IMR-90 (cell line): Measurements from ENCODE around the gene CDK8. TPM values are rescaled to one million over a fixed set of nuclear protein-coding genes. Genes with fewer than 3 reads are reported as not detected.

Source experiments
- ATAC-seq: fragments of 200-7000 bp; cut with Tn5 transposase; 2 replicates; pipeline ENCODE4 v1.9.1; 2020; ENCODE audit warnings: low read depth, mild to moderate bottlenecking, moderate library complexity
- BruUV-seq: library from RNA; stranded (reverse); fragments of 400-500 nt; replicated peaks from 2 replicates; lab custom pipeline; 2021; lab: Mats Ljungman, UMichigan
- CTCF ChIA-PET: fragments of 300-600 bp; formaldehyde crosslinking; extraction: SDS; loops from one replicate; lab custom pipeline; 2021; ENCODE audit warnings: antibody characterized with exemption; lab: Yijun Ruan, JAX
- POLR2A ChIA-PET: fragments of 300-600 bp; sonication (Branson Sonifier 250); formaldehyde crosslinking; loops from one replicate; lab custom pipeline; 2022; ENCODE audit warnings: antibody characterized with exemption; ENCODE audit not compliant: unreplicated experiment; lab: Charles Lee
- DNase-seq: peaks from one replicate; pipeline ENCODE4 v3.0.0; 2013
- H2AFZ ChIP-seq: replicated peaks from 2 replicates; pipeline ENCODE3; 2013; ENCODE audit warnings: low read length, mild to moderate bottlenecking; ENCODE audit not compliant: poor library complexity
- H2AK5ac ChIP-seq: 2 replicates; pipeline ENCODE4 v1.6.1; 2013; ENCODE audit warnings: low read depth, low read length, inconsistent platforms
- H2AK9ac ChIP-seq: replicated peaks from 2 replicates; pipeline ENCODE3; 2013; ENCODE audit warnings: mild to moderate bottlenecking, low read depth, low read length, moderate library complexity; ENCODE audit not compliant: poor library complexity
- H2BK120ac ChIP-seq: 2 replicates; pipeline ENCODE4 v1.6.1; 2013; ENCODE audit warnings: low read depth, low read length, inconsistent platforms
- H2BK15ac ChIP-seq: 3 replicates; pipeline ENCODE4 v1.6.1; 2013; ENCODE audit warnings: low read depth, low read length, inconsistent platforms
- H2BK20ac ChIP-seq: 2 replicates; pipeline ENCODE4 v1.6.1; 2013; ENCODE audit warnings: low read depth, mild to moderate bottlenecking, inconsistent platforms, low read length, moderate library complexity
- H2BK5ac ChIP-seq: 2 replicates; pipeline ENCODE4 v1.6.1; 2013; ENCODE audit warnings: mild to moderate bottlenecking, low read depth, low read length, inconsistent platforms; ENCODE audit not compliant: poor library complexity, severe bottlenecking
- H3K14ac ChIP-seq: replicated peaks from 2 replicates; pipeline ENCODE4 v1.6.1; 2013; ENCODE audit warnings: low read depth, low read length, inconsistent platforms
- H3K18ac ChIP-seq: 2 replicates; pipeline ENCODE4 v1.6.1; 2013; ENCODE audit warnings: low read depth, low read length, control low read depth
- H3K23ac ChIP-seq: 2 replicates; pipeline ENCODE4 v1.6.1; 2013; ENCODE audit warnings: low read depth, low read length, inconsistent platforms
- H3K27ac ChIP-seq: 2 replicates; pipeline ENCODE4 v1.5.1; 2013; ENCODE audit warnings: mild to moderate bottlenecking, control low read depth, low read length; ENCODE audit not compliant: insufficient read depth
- H3K27me3 ChIP-seq: 2 replicates; pipeline ENCODE4 v1.6.1; 2013; ENCODE audit warnings: low read length; ENCODE audit not compliant: control insufficient read depth, insufficient read depth
- H3K36me3 ChIP-seq: 2 replicates; pipeline ENCODE4 v1.6.1; 2013; ENCODE audit warnings: low read length, mixed read lengths; ENCODE audit not compliant: control insufficient read depth, insufficient read depth
- H3K4ac ChIP-seq: 2 replicates; pipeline ENCODE4 v1.6.1; 2013; ENCODE audit warnings: low read depth, low read length, inconsistent platforms
- H3K4me1 ChIP-seq: 2 replicates; pipeline ENCODE4 v1.6.1; 2013; ENCODE audit warnings: low read length, mixed read lengths; ENCODE audit not compliant: control insufficient read depth, insufficient read depth
- H3K4me2 ChIP-seq: 2 replicates; pipeline ENCODE4 v1.6.1; 2013; ENCODE audit warnings: low read depth, mild to moderate bottlenecking, control low read depth, low read length, moderate library complexity
- H3K4me3 ChIP-seq: 2 replicates; pipeline ENCODE4 v1.5.1; 2013; ENCODE audit warnings: low read depth, mild to moderate bottlenecking, control low read depth, low read length, moderate library complexity; ENCODE audit not compliant: insufficient read depth
- H3K56ac ChIP-seq: 2 replicates; pipeline ENCODE4 v1.6.1; 2013; ENCODE audit warnings: low read length, inconsistent platforms; ENCODE audit not compliant: insufficient read depth; ENCODE audit errors: extremely low read depth
- H3K79me1 ChIP-seq, 2 experiments: 2 replicates each; pipeline ENCODE4 v1.6.1; 2013; ENCODE audit warnings: low read length in 2 of 2, inconsistent platforms in 1 of 2, low read depth in 1 of 2
- H3K9ac ChIP-seq: 2 replicates; pipeline ENCODE4 v1.6.1; 2013; ENCODE audit warnings: low read depth, low read length, control low read depth
- H3K9me1 ChIP-seq: 2 replicates; pipeline ENCODE4 v1.6.1; 2013; ENCODE audit warnings: low read length, inconsistent platforms; ENCODE audit not compliant: insufficient read depth
- H3K9me3 ChIP-seq: 2 replicates; pipeline ENCODE4 v1.6.1; 2013; ENCODE audit warnings: low read length; ENCODE audit not compliant: control insufficient read depth, insufficient read depth
- H4K20me1 ChIP-seq: 2 replicates; pipeline ENCODE4 v1.6.1; 2013; ENCODE audit warnings: low read length, inconsistent platforms; ENCODE audit not compliant: insufficient read depth
- H4K5ac ChIP-seq: 2 replicates; pipeline ENCODE4 v1.6.1; 2013; ENCODE audit warnings: mild to moderate bottlenecking, low read depth, low read length, control low read depth
- H4K8ac ChIP-seq, 2 experiments: 2 replicates each; pipeline ENCODE4 v1.6.1; 2013; ENCODE audit warnings: low read depth in 2 of 2, low read length in 2 of 2, control low read depth in 1 of 2, inconsistent platforms in 1 of 2
- H4K91ac ChIP-seq: 2 replicates; pipeline ENCODE4 v1.6.1; 2013; ENCODE audit warnings: low read depth, low read length, inconsistent platforms; ENCODE audit not compliant: insufficient read depth
- CHD1 ChIP-seq: IDR thresholded peaks from 2 replicates; pipeline ENCODE4 v1.6.1; 2012; ENCODE audit warnings: low read depth, low read length, improper control_type of control experiment
- FOS ChIP-seq: fragments of 150-350 bp; IDR thresholded peaks from 2 replicates; pipeline ENCODE4 v1.6.1; 2016; ENCODE audit warnings: low read depth, low read length
- MAFK ChIP-seq: IDR thresholded peaks from 2 replicates; pipeline ENCODE4 v1.6.1; 2012; ENCODE audit warnings: low read depth, low read length, improper control_type of control experiment
- MXI1 ChIP-seq: IDR thresholded peaks from 2 replicates; pipeline ENCODE4 v1.6.1; 2012; ENCODE audit warnings: low read depth, mild to moderate bottlenecking, low read length, moderate library complexity, borderline replicate concordance
- POLR2A ChIP-seq: IDR thresholded peaks from 2 replicates; pipeline ENCODE4 v1.6.1; 2012; ENCODE audit warnings: mild to moderate bottlenecking, low read depth, low read length
- RAD21 ChIP-seq: IDR thresholded peaks from 2 replicates; pipeline ENCODE4 v1.6.1; 2012; ENCODE audit warnings: low read length, improper control_type of control experiment
- RFX5 ChIP-seq: IDR thresholded peaks from 2 replicates; pipeline ENCODE4 v1.8.0; 2012; ENCODE audit warnings: low read depth, mild to moderate bottlenecking, low read length, moderate library complexity
- WGBS, 2 experiments: methylation state at CpG; one replicate each; pipeline versions ENCODE4 v1.1.5 to v1.1.7; 2013; ENCODE audit warnings: missing lambda C conversion rate in 2 of 2; ENCODE audit not compliant: insufficient read length in 1 of 2; ENCODE audit errors: extremely low coverage in 2 of 2; 5-methylcytosine and 5-hydroxymethylcytosine counted together
- dilution Hi-C: fragments of 300-500 bp; cut with HindIII; formaldehyde crosslinking; loops from one replicate; pipeline ENCODE4 v1.14.3; 2018; ENCODE audit warnings: low sequenced_read_pairs; ENCODE audit not compliant: unreplicated experiment
- in situ Hi-C: fragments of 300-500 bp; cut with MboI; formaldehyde crosslinking; loops from 3 replicates; pipeline ENCODE4 v1.14.3; 2019; ENCODE audit warnings: low sequenced_read_pairs, inconsistent platforms, mixed read lengths
- intact Hi-C: fragments of 100-400 bp; cut with micrococcal nuclease; formaldehyde crosslinking; loops from 2 replicates; pipeline ENCODE4 v1.10.0; 2022
- polyA plus RNA-seq, 3 experiments: library from polyadenylated mRNA; depleted of rRNA; stranded (reverse); fragments of >200 nt; gene quantifications; 2 replicates each; pipeline ENCODE4 v1.2.3, GENCODE V29; 2012; ENCODE audit warnings: low replicate concordance in 1 of 3
- total RNA-seq: library from RNA; depleted of rRNA; stranded (reverse); fragments of >200 nt; gene quantifications from 2 replicates; pipeline ENCODE4 v1.2.3, GENCODE V29; 2012
- TF ChIP-seq, protein P1 (sequence below): conservative IDR thresholded peaks from 2 replicates; pipeline ENCODE4 v1.5.1; 2012; ENCODE audit warnings: mild to moderate bottlenecking, low read depth, low read length, improper control_type of control experiment

Gene CDK8
- total and polyA plus RNA-seq, 2 of the 4 experiments (the other 2 are of a cell fraction), result 15.4 to 19.0 TPM

DNA sequence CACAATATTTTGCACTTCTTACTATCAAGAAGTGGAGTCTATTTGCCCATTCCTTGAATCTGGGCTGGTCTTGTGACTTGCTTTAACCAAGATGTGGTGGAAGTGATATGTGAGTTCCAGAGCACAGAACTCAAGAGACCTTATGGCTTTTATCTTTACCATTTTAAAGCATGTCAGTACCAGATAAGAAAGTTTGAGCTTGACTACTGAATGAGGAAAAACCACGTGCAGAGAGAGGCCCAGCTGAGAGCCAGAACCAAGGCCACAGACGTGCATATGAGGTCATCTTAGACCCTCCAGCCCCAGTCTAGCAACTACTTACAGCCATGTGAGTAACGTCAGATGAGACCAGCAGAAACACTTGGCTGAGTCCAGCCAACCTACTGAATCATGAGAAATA, 6.3 kb upstream of the CDK8 start:
- Histone ChIP-seq H3K56ac (no peak overlapping the region), H4K20me1 (no peaks in the 10 kb centered on the region), H3K4me2 (no peak overlapping the region), H3K36me3 (no peaks in the 10 kb centered on the region), H2BK120ac (no peak overlapping the region), H3K9me1 (no peaks in the 10 kb centered on the region), H3K23ac (no peak overlapping the region), H2AK5ac (no peak overlapping the region), H3K4me1 (0 out of 2 replicates have a peak, but pooled peaks cover 2% of the 10 kb centered on the region), H3K27me3 (peaks cover 2% of the 10 kb centered on the region; the same call in 1 of the 2 replicates), H3K27ac (no peak overlapping the region), H2AFZ (no peak overlapping the region), H3K14ac (no peak overlapping the region), H3K9me3 (no peaks in the 10 kb centered on the region), H3K18ac (no peak overlapping the region), H4K8ac (no peak overlapping the region), H2BK15ac (no peak overlapping the region), H3K9ac (no peak overlapping the region), H3K4ac (no peak overlapping the region), H4K5ac (no peak overlapping the region), H2AK9ac (no peak overlapping the region), H3K4me3 (no peak overlapping the region), H2BK20ac (no peak overlapping the region), H2BK5ac (no peak overlapping the region), H3K79me1 (no peaks in the 10 kb centered on the region), H4K91ac (no peak overlapping the region)
- ATAC-seq, result no peak
- CTCF ChIA-PET, result no interaction called here
- intact Hi-C loops (no loop called here), dilution Hi-C loops (no loop called here), in situ Hi-C loops (no loop called here)
- BruUV-seq, result no TSS peak
- peak; percentile 29 for DNase-seq
- no CpG with 5 or more reads among the region's 3 CpGs for WGBS, 2 experiments
- POLR2A ChIA-PET, result no interaction called here
- TF ChIP-seq RFX5, result no peak
- no peak for TF ChIP-seq MAFK
- TF ChIP-seq, protein P1, sequence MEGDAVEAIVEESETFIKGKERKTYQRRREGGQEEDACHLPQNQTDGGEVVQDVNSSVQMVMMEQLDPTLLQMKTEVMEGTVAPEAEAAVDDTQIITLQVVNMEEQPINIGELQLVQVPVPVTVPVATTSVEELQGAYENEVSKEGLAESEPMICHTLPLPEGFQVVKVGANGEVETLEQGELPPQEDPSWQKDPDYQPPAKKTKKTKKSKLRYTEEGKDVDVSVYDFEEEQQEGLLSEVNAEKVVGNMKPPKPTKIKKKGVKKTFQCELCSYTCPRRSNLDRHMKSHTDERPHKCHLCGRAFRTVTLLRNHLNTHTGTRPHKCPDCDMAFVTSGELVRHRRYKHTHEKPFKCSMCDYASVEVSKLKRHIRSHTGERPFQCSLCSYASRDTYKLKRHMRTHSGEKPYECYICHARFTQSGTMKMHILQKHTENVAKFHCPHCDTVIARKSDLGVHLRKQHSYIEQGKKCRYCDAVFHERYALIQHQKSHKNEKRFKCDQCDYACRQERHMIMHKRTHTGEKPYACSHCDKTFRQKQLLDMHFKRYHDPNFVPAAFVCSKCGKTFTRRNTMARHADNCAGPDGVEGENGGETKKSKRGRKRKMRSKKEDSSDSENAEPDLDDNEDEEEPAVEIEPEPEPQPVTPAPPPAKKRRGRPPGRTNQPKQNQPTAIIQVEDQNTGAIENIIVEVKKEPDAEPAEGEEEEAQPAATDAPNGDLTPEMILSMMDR, result no peak
- TF ChIP-seq POLR2A, result no peak
- TF ChIP-seq MXI1, result no peak
- TF ChIP-seq FOS, result no peak
- no peak for TF ChIP-seq RAD21
- no peak for TF ChIP-seq CHD1
